HG02973 (cell line): ENCODE measurements around the gene TJP1.
"Not testable (repeated sequence)": the region's sequence is repeated elsewhere in the genome, so short reads cannot be mapped to it uniquely, and the experiment has no call there.

Source experiments
- ATAC-seq: cut with Tn5 transposase; IDR thresholded peaks from one replicate; pipeline ENCODE4 v1.9.1; 2021; ENCODE audit warnings: moderate library complexity; ENCODE audit not compliant: unreplicated experiment

TJP1 gene

GRCh38 chr15:29685156-29686078, 136.9 kb downstream of the TJP1 start:
- ATAC-seq, result no peak

- no peak for ATAC-seq
Measured at GRCh38 chr15:29682781-29683180, 139.5 kb downstream of the TJP1 start.

DNA sequence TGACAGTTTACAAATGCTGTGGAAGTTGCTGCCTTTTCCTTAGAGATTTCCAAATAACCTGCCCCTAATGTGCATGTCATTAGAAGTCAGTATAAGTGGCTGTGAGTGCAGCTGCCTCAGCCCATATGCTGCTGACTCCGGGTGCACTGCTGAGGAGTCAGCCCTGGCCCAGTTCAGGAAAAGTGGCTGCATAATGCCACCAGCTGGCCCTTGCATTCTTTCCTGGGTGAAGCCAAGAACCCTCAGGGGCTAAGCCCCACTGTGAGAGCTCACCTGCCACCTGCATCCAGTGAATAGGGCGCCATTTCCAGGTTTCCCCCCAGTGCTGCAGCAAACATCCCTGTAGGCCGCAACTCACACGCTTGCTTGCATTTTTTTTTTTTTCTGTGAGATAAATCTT, 139.9 kb downstream of the TJP1 start:
- no peak for ATAC-seq

DNA sequence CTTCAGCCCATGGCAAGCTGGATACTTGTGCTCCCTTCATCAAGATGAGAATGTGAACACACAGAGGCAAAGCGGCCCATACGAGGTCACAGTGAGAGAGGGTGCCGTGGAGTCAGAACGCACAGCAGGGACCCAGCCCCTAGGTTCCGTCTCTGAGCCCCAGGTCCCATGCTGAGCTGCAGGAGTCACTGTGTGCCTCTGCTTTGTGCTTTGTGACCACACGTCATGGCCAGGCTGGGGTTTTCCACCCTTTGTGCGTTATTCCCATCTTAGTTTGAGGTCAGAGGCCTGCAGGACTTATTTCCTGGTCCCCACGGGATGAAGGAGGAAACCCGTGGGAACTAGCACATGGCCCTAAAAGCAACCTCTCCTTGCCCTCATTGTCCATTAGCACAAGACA, 140.3 kb downstream of the TJP1 start:
- no peak for ATAC-seq

- ATAC-seq, result no peak
Measured at GRCh38 chr15:29681166-29681845, 141.0 kb downstream of the TJP1 start.

DNA sequence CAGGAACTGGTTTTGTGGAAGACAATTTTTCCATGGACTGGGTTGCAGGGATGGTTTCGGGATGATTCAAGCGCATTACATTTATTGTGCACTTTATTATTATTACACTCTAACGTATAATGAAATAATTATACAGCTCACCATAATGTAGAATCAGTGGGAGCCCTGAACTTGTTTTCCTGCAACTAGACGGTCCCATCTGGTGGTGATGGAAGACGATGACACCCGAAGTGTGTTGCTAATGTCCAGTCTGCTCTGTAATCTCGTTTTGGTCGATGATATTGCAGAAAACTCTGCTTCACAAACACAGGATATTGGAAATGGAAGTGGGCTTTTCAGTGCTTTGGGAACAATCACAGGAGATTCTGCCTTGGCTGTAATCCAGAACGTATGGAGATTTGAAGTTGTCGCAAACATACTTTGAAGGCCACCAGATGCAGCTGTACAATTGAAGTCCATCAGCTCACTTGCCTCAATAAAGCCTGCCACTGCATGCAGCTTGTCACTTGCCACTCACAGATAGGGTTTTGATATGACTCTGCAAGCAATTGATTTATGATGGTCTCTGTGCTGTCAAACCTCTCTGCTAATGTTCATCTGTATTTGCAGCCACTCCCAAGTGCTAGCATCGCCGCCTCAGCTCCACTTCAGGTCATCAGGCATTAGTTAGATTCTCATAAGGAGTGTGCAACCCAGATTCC, 141.7 kb downstream of the TJP1 start:
- no peak for ATAC-seq

DNA sequence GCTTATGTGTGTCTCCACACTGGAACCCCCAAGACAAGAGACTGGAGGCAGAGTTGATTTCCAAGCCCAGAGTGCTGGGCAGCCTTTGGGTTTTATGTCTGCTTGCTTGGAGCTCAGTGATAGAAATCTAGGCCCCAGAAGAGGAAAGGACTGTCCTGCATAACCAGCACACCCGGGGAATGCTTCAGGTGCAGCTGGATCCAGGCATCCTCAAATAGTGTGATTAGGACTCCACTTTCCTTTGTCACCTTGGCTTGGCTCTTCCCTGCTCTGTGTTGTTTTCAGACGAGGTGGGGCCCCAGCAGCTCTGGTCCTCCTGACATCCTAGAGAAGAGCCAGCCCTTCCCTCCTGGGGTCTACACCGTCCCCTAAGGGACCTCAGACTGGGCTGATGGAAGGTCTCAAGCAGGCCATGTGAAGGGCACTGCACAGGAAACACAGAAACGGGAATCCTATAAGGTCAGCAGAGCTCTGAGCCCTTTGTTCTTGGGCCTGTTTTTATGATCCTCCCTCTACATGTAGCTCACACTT, 143.7 kb downstream of the TJP1 start:
- ATAC-seq, result no peak

- no peak for ATAC-seq
Measured at GRCh38 chr15:29677871-29678461, 144.3 kb downstream of the TJP1 start.

GRCh38 chr15:29677455-29677854, 144.8 kb downstream of the TJP1 start:
- ATAC-seq, result no peak

DNA sequence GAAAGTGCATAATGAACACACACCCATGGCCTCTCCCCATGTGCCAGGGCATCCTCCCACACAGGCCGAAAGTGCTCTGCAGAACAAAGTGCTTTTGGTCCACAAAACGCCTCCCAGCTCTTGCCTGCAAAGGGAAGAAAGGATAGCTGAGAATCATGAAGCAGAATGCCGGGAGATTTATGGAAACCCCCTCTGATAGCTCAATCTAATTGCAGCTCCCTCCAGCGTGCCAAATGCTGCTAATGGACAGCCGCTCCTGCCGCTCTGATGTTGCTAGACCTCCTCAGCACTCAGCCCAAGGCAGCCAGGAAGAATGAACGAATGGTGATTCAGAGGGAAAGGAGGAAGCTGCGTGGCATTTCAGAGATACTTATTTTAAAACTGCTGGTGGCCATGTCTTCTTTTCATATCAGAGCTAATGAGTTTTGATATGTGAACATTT, 145.3 kb downstream of the TJP1 start:
- ATAC-seq, result no peak

DNA sequence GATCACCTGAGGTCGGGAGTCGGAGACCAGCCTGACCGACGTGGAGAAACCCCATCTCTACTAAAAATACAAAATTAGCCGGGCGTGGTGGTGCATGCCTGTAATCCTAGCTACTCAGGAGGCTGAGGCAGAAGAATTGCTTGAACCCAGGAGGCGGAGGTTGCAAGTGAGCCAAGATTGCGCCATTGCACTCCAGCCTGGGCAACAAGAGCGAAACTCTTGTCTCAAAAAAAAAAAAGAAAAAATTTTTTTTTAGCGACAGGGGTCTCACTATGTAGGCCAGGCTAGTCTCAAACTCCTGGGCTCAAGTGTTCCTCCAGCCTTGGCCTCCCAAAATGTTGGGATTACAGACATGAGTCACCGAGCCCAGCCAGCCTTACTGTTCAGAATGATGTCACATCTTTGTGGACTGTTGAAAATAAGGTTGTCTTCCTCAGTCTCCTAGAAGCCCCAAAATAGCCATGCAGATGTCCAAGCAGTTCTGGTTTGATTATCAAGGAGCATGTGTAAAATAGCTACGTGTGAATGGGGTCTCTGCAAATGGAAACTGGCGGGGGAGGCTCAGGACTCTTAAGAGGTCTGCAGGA, 145.8 kb downstream of the TJP1 start:
- not testable (repeated sequence) for ATAC-seq

DNA sequence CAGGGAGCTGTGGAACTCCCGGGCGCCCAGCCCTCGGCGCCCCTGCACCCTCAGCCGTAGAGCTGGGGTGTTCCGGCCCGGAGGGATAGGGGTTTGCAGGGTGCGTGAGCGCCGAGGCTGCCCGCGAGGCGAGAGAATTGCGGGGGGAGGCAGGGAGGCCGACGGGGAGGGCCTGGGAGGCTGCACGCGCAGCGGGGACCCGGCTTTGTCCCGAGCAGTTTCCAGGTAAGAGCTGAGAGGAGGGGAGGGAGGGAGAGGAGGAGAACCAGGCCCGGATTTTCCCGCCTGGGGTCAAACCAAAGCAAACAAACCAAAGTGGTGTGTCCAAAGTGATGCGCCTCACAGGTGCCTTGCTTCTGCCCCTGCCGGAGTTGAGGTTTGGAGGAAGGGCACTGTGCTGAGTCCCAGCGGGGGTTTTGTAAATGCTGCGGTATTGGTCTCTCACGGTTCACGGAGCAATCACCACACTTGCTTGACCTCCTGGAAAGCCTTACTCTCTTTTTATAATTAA, 146.4 kb downstream of the TJP1 start:
- ATAC-seq, result no peak

- no peak for ATAC-seq
Measured at GRCh38 chr15:29674661-29675533, 147.4 kb downstream of the TJP1 start.

GRCh38 chr15:29672923-29673809, 149.1 kb downstream of the TJP1 start:
- ATAC-seq, result no peak

GRCh38 chr15:29672446-29672845, 149.8 kb downstream of the TJP1 start:
- ATAC-seq, result no peak

GRCh38 chr15:29672046-29672445, 150.2 kb downstream of the TJP1 start:
- not testable (repeated sequence) for ATAC-seq

GRCh38 chr15:29670998-29671981, 151.0 kb downstream of the TJP1 start:
- ATAC-seq, result no peak
